Activated CD8-positive, alpha-beta memory T cell treated with anti-CD3 and anti-CD28 coated beads for 1 hour (primary cell): ENCODE results near the gene SUDS3.
"Not testable (repeated sequence)": the region's sequence is repeated elsewhere in the genome, so short reads cannot be mapped to it uniquely, and the experiment has no call there.

ENCODE experiments used
- DNase-seq, 2 donors: peaks; one replicate each; pipeline ENCODE4 v3.0.0-alpha.2; 2020; ENCODE audit warnings: low read depth in 1 of 2; ENCODE audit errors: extremely low read depth in 1 of 2

Gene SUDS3, protein sequence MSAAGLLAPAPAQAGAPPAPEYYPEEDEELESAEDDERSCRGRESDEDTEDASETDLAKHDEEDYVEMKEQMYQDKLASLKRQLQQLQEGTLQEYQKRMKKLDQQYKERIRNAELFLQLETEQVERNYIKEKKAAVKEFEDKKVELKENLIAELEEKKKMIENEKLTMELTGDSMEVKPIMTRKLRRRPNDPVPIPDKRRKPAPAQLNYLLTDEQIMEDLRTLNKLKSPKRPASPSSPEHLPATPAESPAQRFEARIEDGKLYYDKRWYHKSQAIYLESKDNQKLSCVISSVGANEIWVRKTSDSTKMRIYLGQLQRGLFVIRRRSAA

DNA sequence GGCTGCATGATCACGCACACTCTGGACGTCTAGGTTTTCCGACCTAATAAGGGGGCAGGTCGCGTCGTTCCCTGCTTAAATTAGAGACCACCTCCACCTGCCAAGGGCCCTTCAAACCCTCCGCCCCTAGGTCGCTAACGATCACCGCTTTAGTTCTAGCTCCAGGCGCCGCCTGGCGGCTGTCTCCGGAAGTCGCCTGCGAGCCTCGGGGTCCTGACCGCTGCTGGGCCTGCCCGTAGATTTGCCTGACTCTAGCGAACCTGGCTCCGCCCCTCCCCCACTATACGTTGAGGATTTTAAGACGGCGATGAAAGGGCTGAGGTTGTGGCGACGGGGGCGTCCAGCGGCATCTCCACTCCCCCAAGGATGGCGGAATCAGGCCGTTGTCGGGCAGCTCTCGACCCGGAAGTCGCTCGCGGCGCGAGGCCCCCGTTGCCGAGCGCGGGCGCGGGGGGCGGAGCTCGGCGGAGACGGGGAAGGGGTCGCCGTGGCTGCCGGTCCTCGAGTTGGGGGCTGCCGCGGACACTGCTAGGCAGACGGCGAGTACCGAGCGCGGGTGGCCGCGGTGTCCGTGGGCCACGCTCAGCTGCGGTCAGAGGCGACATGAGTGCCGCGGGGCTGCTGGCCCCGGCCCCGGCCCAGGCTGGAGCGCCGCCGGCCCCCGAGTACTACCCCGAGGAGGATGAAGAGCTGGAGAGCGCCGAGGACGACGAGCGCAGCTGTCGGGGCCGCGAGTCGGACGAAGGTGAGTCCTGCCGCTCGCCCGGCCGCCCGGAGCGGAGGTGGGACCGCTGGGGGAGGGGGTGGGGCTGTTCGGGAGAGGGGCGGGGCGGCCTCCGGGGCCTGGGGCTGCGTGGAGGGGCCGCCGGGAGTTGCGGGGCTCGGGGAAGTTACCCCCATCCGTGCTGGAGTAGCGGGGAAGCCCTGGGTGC, at the start of gene SUDS3:
Gene SUDS3 (plus strand): TSS at position 467 of the 932 bp plus-strand sequence. CDS start 137 bp downstream, at position 604.
- DNase-seq: peak; percentile 79 to 89

- no peak for DNase-seq
Observed at GRCh38 chr12:118326991-118327390, 49.4 kb upstream of the SUDS3 start.

DNA sequence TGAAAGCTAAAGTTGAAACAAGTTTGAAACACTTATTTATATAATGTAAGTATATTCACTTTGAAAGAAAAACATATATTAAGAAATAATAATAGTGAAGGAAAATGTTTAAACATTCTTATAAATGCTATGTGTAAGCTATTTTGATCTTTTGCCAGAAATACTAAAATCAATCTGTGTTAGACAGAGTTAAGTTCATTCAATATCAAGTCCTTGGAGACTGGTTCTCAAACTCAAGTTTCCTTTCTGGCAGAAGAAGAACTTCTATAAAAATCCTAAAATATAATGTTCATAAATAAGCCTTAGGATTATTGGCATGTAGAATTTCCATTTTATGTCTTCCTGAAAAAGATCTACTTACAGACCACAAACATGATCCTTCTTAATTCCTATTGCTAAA, 49.0 kb upstream of the SUDS3 start:
- DNase-seq: no peak

- DNase-seq: no peak
Observed at GRCh38 chr12:118328486-118329330, 47.6 kb upstream of the SUDS3 start.

DNA sequence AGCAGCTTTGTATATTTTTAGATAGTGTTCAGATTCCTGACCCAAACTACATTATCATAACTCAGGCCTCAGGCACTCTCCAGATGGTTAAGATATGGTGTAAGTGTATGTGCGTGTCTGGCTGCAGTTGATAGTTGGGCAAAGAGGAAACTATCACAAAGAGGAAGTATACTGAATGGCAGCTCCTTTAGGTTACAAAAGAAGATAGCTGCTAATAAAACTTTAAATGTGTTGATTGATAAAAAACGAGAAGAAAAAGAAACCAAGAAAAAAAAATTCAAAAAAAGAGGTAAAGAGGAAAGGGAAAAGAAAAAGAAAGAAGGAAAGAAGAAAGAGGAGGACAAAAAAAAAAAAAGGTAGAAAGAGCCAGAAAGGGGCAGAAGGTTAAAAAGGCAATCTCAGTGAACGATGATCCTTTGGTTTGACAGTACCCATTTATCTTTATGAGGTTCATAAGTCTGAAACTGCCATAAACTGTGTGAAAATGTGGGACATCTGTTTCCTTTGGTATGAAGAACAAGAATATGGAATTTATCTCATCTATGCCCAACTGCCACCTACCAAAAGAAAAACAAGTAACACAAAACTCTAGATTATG, 45.8 kb upstream of the SUDS3 start:
- no peak for DNase-seq

DNA sequence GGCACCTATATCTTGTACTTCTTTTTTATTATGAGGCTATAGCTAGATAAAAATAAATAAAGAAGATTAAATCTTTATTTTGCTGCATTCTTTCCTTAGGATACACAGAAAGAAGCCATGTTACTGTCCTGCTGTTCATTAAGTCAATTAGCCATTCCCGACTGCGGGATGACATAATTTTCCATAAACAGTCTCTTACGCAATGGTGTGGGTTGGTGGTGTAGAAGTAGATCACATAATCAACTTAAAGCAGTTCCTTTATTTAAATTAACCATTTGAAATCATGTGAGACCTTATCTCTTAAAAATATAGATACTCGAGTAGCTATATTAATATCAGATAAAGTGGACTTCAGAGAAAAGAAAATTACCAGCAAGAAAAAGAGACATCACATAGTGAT, 43.8 kb upstream of the SUDS3 start:
- DNase-seq: no peak

GRCh38 chr12:118334241-118334640, 42.1 kb upstream of the SUDS3 start:
- DNase-seq: no peak

- no peak for DNase-seq
Observed at GRCh38 chr12:118334939-118335567, 41.3 kb upstream of the SUDS3 start.

GRCh38 chr12:118336123-118336522, 40.2 kb upstream of the SUDS3 start:
- no peak for DNase-seq

- DNase-seq: no peak
Observed at GRCh38 chr12:118337194-118337838, 39.0 kb upstream of the SUDS3 start.

GRCh38 chr12:118342090-118342489, 34.3 kb upstream of the SUDS3 start:
- no peak for DNase-seq

GRCh38 chr12:118344829-118345228, 31.5 kb upstream of the SUDS3 start:
- no peak for DNase-seq

DNA sequence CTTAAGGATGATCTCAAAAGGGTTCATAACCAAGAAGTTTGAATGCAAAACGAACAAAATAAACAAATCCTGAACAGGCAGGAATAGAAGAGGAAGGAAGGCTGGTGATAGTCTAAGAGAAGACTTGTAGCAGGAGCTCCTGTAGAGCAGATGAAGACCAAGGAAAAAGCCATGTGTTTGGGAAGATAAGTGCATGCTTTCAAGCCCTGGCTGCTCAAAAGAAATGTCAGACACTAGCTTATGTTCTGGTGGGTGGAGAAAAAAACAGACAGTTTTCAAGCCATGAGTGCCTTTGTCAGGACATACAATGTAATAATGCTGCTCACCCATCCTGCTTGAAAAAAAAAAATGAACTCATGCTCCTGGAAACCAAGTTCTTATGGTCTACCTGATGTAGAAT, 31.0 kb upstream of the SUDS3 start:
- no peak for DNase-seq

GRCh38 chr12:118346895-118347294, 29.5 kb upstream of the SUDS3 start:
- DNase-seq: no peak

DNA sequence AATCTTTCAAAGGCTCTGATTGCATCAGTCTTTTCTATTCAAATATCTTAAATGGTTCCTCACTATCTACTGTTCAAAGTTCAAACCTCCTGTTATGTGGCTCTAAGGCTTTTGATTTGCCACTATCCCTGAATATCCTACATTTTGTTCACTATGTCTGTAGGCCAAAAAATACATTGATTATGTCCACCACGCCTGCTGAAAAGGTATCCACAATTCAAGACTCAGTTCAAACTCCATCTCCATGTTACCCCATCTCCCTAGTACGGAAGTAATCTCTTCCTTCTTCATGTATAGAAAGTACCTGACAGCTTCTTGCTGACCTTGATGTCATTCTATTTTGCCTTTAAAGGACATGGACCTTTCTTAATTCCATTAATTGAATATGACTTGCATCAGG, 28.4 kb upstream of the SUDS3 start:
- DNase-seq: no peak

DNA sequence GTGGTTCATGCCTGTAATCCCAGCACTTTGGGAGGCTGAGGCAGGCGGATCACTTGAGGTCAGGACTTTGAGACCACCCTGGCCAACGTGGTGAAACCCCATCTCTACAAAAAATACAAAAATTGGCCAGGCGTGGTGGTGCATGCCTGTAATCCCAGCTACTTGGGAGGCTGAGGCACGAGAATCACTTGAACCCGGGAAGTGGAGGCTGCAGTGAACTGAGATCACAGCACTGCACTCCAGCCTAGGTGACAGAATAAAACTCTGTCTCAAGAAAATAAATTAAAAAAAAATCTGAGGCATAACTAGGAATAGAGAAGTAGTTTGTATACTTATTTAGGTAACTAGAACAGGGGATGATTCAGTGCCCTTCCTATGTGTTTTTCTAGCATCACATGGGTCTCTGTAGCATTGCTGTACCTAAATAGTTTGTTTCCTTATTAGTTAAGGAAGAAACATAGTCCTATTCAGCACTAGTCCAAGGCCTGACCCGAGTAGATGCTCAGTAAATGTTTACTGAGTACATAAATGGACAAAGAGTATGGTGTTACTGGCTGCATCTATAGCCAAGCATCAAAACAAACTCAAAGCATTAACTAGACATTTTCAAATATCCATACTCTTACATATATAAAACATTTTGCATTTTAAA, 25.3 kb upstream of the SUDS3 start:
- no peak for DNase-seq

- DNase-seq: no peak
Observed at GRCh38 chr12:118353721-118354120, 22.6 kb upstream of the SUDS3 start.

DNA sequence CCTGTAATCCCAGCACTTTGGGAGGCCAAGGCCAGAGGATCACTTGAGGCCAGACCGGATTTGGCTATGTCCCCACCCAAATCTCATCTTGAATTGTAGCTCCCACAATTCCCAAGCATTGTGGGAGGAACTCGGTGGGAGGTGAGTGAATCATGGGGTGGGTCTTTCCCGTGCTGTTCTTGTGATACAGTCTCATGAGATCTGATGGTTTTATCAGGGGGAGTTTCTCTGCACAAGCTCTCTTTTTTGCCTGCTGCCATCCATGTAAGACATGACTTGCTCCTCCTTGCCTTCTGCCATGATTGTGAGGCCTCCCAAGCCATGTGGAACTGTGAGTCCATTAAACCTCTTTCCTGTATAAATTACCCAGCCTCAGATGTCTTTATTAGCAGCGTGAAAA, 21.9 kb upstream of the SUDS3 start:
- DNase-seq: not testable (repeated sequence)

DNA sequence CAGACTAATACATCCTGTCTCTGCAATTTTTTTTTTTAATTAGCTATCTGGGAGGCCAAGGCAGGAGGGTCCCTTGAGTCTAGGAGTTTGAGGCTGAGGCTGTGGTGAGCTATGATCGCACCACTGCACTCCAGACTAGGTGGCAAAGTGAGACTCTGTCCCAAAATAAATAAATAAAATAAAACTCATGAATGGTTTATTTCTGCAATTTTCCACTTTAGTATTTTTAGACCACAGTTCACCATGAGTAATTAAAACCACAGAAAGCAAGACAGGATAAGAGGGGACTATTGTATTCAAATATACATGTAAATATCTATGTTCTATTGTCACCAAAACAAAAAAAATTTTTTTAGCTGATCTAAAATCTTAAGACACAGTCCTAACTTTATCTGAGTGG, 21.5 kb upstream of the SUDS3 start:
- DNase-seq: no peak
